EL (cell line): ENCODE results near the gene GSTA3.
"Not testable (repeated sequence)": the region's sequence is repeated elsewhere in the genome, so short reads cannot be mapped to it uniquely, and the experiment has no call there.

Source experiments
- DNase-seq: peaks from one replicate; pipeline ENCODE4 v3.0.0-alpha.2; 2016

GSTA3 gene

DNA sequence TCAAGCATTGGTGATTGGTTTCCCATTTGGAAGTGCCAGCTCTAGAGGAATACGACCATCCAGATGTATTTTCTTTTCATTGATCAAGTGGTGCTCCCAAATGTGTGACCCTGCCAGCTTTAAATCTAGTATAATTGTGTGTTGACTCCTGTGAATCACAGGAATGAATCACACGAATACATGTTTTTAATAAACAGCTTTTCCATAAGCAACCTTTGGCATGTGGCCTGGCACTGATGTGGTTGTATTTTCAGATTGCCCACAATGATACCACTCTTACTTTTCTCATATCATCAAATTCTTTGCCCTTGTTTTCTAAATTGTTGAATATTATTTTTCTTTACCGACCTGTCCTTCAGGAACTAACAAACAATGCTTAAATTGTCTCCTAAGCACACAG, 367 bp downstream of the GSTA3 start:
- no peak for DNase-seq

DNA sequence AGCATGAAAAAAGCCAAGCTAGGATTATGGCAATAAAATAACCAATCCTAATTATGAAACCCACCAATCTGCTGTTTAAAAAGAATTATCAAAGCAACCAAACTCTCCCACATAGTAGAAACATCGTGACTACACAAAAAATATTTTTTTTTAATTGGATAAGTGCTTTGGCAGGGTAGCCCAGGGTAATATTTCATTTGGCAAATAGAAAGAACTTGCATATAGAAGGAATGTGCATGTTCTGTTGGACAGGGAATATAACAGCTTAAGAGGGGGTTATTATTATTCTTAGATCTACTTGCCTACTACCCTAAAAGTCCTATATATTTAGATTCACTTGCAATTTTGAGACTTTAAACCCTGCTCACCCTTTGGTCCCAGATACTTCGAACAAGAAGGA, 972 bp downstream of the GSTA3 start:
- DNase-seq = no peak

- peak; percentile 22 for DNase-seq
Observed at GRCh38 chr6:52904562-52905279, 4.8 kb downstream of the GSTA3 start.

- DNase-seq = no peak
Observed at GRCh38 chr6:52900536-52900935, 9.0 kb downstream of the GSTA3 start.

- DNase-seq = not testable (repeated sequence)
Observed at GRCh38 chr6:52895790-52896189, 13.7 kb downstream of the GSTA3 start.

- no peak for DNase-seq
Observed at GRCh38 chr6:52894285-52894684, 15.2 kb downstream of the GSTA3 start.

DNA sequence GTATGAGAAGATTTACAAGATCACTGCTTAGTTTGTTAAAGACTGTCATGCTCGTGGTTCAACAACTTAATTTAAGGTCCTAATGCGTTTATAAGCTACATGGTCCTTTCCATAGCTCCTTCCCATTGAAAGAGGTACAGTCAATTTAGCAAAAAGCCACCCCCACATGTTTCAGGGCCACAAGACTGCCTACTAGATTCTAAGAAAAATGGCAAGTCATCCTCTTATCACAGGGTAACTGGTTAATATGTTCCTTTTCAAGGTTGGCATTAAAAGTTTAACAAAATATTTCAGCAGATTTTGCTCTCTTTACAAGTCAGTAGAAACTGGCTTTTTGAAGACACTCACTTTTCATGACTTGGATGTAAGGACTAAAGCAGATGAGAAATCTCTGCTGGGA, 15.7 kb downstream of the GSTA3 start:
- DNase-seq = no peak

DNA sequence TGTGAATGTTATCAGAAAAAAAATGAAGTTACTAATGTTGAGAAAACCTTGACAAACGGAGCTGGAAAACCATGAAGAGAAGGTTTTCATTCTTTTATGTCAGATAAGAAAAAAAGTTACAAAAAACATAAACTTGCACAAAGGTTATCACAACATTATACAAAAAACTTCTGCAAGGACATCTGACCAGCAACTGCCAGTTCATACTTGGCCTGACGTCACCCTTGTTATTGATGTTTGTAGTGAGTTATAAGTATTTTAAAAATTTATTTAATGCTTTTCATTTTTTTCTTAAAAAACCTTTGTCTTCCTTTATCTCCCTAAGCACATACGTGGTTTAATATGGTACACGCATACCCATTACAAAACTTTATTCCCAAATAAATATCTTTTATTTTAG, 16.3 kb downstream of the GSTA3 start:
- DNase-seq = no peak

DNA sequence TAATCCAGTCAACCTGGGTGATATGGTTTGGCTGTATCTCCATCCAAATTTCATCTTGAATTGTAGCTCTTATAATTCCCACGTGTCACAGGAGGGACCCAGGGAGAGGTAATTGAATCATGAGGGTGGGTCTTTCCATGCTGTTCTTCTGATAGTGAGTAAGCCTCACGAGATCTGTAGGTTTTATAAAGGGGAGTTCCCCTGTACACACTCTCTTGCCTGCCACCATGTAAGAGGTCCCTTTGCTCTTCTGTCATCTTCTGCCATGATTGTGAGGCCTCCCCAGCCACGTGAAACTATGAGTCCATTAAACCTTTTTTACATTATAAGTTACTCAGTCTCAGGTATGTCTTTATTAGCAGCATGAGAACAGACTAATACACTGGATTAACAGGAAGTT, 19.5 kb downstream of the GSTA3 start:
- DNase-seq = no peak

DNA sequence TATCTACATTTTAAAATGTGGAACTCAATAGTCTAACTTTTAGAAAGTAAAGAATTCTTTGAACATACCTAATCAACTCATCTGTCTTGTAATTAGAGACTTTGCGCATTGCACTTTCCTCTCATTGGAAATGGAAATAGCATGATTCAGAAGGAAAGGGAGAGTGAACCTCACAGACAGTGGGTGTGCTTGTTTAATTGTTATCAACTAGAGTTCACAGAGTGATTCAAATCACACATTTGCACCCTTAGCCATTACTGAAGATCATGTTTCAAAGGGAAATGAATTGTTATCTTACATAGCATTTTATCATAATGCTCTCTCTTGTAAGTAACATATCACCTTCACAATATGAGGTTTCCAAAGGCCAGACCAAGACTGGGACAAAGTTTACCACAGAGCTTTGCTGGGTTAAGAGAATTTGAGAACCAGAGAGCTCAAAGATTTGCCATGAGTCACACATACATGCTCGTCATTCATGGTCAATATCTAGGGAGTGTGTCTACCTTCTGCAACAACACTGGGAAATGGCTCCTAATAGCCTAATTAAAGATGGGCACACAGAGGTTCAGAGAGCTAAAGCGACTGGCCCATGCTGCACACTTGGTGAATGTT, 21.5 kb downstream of the GSTA3 start:
- no peak for DNase-seq

DNA sequence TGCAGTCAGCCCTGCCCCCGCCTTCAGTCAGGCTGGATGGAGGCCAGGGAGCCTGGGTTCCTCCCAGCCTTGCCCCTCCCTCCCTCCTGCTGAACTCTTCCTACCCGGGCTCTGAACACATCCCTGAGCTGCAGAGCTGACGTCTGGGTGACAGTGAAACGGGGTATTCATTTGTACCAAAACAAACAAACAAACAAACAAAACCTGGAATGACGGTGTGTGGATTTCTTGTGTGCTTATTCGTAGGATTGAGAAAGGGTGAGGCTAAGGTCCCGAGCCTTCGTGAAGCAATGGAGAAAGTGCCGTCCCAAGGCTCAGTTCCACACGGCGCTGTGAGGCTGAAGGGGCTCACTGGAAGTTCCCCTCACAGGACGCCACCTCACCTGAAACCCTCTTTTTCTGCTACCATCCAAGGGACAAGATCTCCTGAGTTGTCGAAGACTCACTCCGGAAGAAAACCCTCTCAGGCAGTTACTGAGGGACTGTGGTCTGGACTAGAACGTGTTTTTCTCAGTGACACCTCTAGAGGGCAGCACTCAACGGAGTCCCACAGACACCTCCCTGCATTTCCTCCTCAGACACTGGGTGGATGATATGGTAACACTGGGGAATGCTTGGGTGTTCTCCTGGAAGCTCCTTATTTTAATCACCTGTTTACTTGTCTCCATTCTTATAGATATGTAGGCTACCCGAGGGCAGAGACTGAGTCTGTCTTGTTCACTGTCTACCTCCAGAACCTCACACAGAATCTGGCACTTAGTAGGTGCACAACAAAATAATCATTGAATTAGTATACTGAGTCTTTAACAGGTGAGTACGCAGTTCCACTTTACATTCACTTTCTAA, 27.3 kb downstream of the GSTA3 start:
- DNase-seq = peak; percentile 82

DNA sequence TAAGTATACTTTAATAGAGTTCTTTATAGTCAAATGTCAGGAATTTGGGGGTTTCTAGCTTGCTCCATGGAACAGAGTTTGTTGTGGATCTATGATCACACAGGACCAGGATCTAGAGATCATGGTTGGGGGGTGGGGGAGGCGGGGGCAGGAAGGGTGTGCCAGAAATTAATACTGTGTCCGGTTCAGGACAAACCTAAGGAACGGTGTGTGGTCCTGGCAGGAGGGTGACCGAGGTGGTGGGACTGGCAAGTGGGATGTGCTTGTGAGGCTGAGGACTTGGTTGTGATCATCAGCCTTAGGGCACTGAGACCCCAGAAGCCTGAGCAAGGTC, 27.9 kb downstream of the GSTA3 start:
- no peak for DNase-seq

GRCh38 chr6:52877786-52878185, 31.7 kb downstream of the GSTA3 start:
- no peak for DNase-seq

- peak; percentile 87 for DNase-seq
Observed at GRCh38 chr6:52877168-52877567, 32.3 kb downstream of the GSTA3 start.

- DNase-seq = no peak
Observed at GRCh38 chr6:52876056-52876787, 33.3 kb downstream of the GSTA3 start.

DNA sequence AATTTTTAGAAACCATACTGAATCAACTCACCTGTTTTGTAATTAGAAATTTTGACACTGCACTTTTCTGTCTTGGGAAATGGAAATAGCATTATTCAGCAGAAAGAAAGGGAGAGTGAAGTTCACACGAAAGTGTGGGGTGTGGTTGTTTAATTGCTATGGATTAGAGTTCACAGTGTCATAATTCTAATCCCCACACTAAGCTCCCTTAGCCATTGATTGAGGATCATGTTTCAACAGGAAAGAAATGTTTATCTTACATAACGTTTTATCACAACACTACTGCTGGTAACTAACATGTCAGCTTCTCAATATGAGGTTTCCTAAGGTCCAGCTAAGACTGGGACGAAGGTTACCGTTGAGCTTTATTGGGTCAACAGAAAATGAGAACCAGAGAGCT, 37.5 kb downstream of the GSTA3 start:
- DNase-seq = no peak

GRCh38 chr6:52871621-52872020, 37.9 kb downstream of the GSTA3 start:
- DNase-seq = no peak

GRCh38 chr6:52870335-52871091, 39.0 kb downstream of the GSTA3 start:
- DNase-seq = peak; percentile 49

DNA sequence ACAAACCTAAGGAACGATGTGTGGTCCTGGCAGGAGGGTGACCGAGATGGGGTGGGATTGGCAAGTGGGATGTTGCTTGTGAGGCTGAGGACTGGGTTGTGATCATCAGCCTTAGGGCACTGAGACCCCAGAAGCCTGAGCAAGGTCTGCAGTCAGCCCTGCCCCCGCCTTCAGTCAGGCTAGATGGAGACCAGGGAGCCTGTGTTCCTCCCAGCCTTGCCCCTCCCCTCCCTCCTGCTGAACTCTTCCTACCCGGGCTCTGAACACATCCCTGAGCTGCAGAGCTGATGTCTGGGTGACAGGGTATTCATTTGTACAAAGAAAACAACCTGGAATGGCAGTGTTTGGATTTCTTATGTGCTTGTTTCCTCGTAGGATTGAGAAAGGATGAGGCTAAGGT, 40.6 kb downstream of the GSTA3 start:
- DNase-seq = not testable (repeated sequence)

GRCh38 chr6:52868240-52868639, 41.3 kb downstream of the GSTA3 start:
- DNase-seq = no peak

- DNase-seq = not testable (repeated sequence)
Observed at GRCh38 chr6:52861151-52861550, 48.3 kb downstream of the GSTA3 start.

GRCh38 chr6:52858416-52858815, 51.1 kb downstream of the GSTA3 start:
- DNase-seq = no peak

DNA sequence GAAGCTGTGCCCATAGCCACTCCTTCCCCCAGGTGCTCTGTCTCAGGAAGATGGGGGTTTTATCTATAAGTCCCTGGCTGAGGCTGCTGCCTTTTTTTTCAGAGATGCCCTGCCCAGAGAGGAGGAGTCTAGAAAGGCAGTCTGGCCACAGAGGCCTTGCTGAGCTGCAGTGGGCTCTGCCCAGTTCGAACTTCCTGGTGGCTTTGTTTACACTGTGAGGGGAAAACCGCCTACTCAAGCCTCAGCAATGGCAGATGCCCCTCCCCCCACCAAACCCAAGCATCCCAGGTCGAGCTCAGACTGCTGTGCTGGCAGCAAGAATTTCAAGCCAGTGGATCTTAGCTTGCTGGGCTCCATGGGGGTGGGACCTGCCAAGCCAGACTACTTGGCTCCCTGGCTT, 53.4 kb downstream of the GSTA3 start:
- peak; percentile 55 for DNase-seq
